Activated CD4-positive, alpha-beta T cell treated with anti-CD3 and anti-CD28 coated beads, Interleukin-2, amount 10 ng/mL, durations not matched to agents 7 days and 5 days (primary cell): Measurements from ENCODE around the gene SLC9A5. TPM values are rescaled to one million over a fixed set of nuclear protein-coding genes. Genes with fewer than 3 reads are reported as not detected.

Source experiments
- CTCF ChIA-PET: fragments of 350-600 bp; sonication (Branson Sonifier 250); formaldehyde crosslinking; loops from one replicate; lab custom pipeline; 2021; ENCODE audit warnings: antibody characterized with exemption; lab: Charles Lee
- POLR2A ChIA-PET: fragments of 350-600 bp; sonication (Branson Sonifier 250); formaldehyde crosslinking; loops from one replicate; lab custom pipeline; 2021; ENCODE audit warnings: antibody characterized with exemption; lab: Charles Lee
- DNase-seq: peaks from one replicate; pipeline ENCODE4 v3.0.0-alpha.2; 2020
- H3K27ac Mint-ChIP-seq: one replicate; pipeline ENCODE4 v1.8.0; 2021; ENCODE audit warnings: mild to moderate bottlenecking, moderate library complexity, mixed read lengths
- H3K27me3 Mint-ChIP-seq: one replicate; pipeline ENCODE4 v1.8.0; 2021; ENCODE audit warnings: mixed read lengths
- H3K36me3 Mint-ChIP-seq: one replicate; pipeline ENCODE4 v1.8.0; 2021; ENCODE audit warnings: low read depth, mixed read lengths
- H3K4me1 Mint-ChIP-seq: one replicate; pipeline ENCODE4 v1.8.0; 2021; ENCODE audit warnings: mixed read lengths
- H3K4me3 Mint-ChIP-seq: one replicate; pipeline ENCODE4 v1.8.0; 2021; ENCODE audit warnings: mild to moderate bottlenecking, moderate library complexity, mixed read lengths
- H3K9me3 Mint-ChIP-seq: one replicate; pipeline ENCODE4 v1.8.0; 2021; ENCODE audit warnings: mixed read lengths
- microRNA-seq: library from miRNA; unstranded; fragments of <30 nt; microRNA quantifications from one replicate; pipeline ENCODE4 v1.2.0, GENCODE V29; 2021; ENCODE audit warnings: borderline microRNAs expressed, borderline replicate concordance
- total RNA-seq, 2 experiments: library from RNA; stranded (reverse); gene quantifications; one replicate each; pipeline ENCODE4 v1.2.3, GENCODE V29; 2021

Gene SLC9A5
- total RNA-seq, 2 experiments from 2014 or later, result 1.5 to 2.0 TPM

DNA sequence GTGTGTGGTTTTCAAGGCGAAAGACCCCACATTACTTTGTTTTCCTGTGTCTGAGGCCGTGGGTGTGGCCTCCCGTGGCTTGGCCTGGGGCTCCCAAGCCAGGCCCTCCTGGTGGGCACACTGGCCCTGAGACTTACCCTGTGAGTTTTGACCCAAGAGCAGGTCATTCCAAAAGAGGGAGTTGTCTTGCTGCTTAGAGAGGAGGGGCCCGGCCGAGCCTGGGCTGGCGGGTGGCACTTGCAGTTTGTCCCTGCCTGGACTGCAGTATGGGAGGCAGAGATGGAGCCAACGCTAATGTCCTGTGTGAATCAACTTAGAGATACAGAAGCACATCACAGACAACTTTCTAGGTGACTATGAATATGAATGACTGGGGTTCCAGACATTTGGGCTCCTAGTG, 53.3 kb downstream of the SLC9A5 start:
- H3K27me3 Mint-ChIP-seq, result no peaks in the 10 kb centered on the region

DNA sequence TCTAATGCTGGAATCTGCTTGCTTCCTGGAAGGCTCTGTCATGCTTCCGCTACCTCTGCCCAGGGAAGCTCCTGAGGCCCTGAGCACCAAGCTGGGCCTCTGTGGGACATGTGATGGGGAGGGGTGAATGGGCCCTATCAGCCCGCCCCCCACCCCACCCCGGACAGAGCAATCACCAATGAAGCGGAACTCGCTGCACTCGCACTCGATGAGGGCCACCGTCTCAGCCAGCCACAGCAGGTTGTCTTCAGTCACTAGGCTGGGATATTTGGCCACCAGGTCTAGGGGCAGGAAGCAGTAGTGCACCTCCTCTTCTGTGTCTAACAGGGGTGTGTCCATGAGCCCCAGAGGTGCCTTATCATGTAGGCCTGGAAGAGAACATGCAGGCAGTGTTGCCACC, 54.2 kb downstream of the SLC9A5 start:
- POLR2A ChIA-PET, result no interaction called here
- Mint-ChIP-seq H3K4me3 (no peak overlapping the region), H3K27ac (no peak overlapping the region), H3K9me3 (no peaks in the 10 kb centered on the region), H3K4me1 (no peaks in the 10 kb centered on the region), H3K27me3 (no peaks in the 10 kb centered on the region), H3K36me3 (no peaks in the 10 kb centered on the region)
- DNase-seq, result no peak
- CTCF ChIA-PET, result interaction anchor here (0.7 kb wide), 1 partner anchor 9 kb away, joined by 4 read pairs; no protein-coding TSS in a partner anchor

More for the DNA sequence above, 53.3 kb downstream of the SLC9A5 start:
- no peaks in the 10 kb centered on the region for H3K4me1 Mint-ChIP-seq
- no peak for DNase-seq
- CTCF ChIA-PET, result interaction anchor here (0.7 to 1.5 kb wide), 2 partner anchors 9 to 179 kb away, joined by 3 to 4 read pairs; partner anchors contain the start of gene ATP6V0D1
- no peaks in the 10 kb centered on the region for H3K36me3 Mint-ChIP-seq
- POLR2A ChIA-PET, result no interaction called here
- H3K9me3 Mint-ChIP-seq, result no peaks in the 10 kb centered on the region
- no peak overlapping the region for H3K4me3 Mint-ChIP-seq
- H3K27ac Mint-ChIP-seq, result no peak overlapping the region

DNA sequence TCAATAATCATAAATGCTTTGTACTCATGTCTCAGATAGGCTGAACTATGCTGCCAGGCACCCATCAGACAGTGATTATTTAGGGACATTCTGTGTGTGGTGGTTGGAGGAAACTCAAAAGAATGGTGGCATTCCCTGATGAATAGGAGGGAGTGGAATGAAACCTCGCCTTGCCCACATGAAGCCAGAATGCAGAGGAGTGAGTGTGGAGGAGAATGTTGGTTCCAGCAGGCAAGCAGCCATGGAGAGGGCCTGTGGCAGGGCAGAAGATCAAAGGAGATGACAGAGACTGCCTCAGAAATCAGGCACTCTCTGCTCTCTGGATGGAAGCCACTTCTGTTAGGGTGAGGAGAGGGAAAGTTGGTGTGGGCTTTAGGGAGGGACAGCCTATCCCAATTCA, 55.2 kb downstream of the SLC9A5 start:
- Mint-ChIP-seq H3K27me3 (no peaks in the 10 kb centered on the region), H3K4me3 (no peak overlapping the region), H3K27ac (no peak overlapping the region), H3K4me1 (no peaks in the 10 kb centered on the region), H3K9me3 (no peaks in the 10 kb centered on the region), H3K36me3 (no peaks in the 10 kb centered on the region)
- ChIA-PET CTCF (no interaction called here), POLR2A (no interaction called here)
- DNase-seq, result no peak

DNA sequence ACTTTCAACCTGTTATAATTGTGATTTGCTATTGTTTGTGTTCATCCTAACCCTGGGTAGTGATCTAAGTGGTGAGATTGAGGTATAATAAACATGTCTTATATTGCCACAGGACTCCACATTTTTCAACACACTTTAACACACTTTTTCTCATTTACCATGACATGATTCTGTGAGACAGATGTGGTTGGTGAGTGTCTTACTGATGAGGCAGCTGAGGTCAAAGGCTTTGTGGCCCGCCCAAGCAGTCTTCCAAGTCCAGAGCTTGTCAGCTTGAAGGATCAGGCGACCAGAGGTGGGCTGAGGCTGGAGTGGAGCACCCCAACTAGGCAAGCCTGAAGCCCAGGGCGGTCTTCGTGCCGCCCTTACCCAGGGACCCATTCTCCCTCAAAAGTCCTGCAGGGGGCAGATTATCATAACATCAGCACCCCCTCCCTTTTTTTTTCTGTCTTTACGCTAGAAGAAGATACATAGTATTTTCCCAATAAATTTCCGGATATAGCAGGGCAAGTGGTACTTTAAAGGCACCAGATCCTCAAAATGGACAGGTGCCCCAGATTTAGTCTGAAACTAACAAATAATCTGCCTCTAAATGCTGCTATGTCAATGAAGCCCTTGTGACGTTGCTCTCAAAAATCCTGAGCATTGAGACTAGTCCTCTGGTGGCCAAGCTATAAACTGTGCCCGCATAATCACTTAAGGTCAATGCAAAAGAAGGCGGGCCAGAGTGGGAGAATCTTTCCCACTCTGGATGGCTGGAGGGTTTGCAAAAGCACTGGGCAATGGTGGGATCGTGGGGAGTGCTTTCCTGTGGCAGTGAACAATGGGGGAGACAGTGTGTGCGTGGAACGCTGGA, 56.7 kb downstream of the SLC9A5 start:
- Mint-ChIP-seq H3K4me3 (no peak overlapping the region), H3K36me3 (no peaks in the 10 kb centered on the region), H3K4me1 (peaks cover 2% of the 10 kb centered on the region), H3K9me3 (no peaks in the 10 kb centered on the region), H3K27me3 (no peaks in the 10 kb centered on the region), H3K27ac (no peak overlapping the region)
- no peak for DNase-seq
- ChIA-PET CTCF (no interaction called here), POLR2A (no interaction called here)

GRCh38 chr16:67310561-67310960, 61.8 kb downstream of the SLC9A5 start:
- CTCF ChIA-PET, result interaction anchor here (1.3 kb wide), 1 partner anchor 9 kb away, joined by 4 read pairs; no protein-coding TSS in a partner anchor
- Mint-ChIP-seq H3K27ac (no peak overlapping the region), H3K9me3 (no peaks in the 10 kb centered on the region), H3K4me3 (no peak overlapping the region), H3K36me3 (no peaks in the 10 kb centered on the region), H3K4me1 (peaks cover 21% of the 10 kb centered on the region), H3K27me3 (no peaks in the 10 kb centered on the region)
- no peak for DNase-seq
- POLR2A ChIA-PET, result no interaction called here

DNA sequence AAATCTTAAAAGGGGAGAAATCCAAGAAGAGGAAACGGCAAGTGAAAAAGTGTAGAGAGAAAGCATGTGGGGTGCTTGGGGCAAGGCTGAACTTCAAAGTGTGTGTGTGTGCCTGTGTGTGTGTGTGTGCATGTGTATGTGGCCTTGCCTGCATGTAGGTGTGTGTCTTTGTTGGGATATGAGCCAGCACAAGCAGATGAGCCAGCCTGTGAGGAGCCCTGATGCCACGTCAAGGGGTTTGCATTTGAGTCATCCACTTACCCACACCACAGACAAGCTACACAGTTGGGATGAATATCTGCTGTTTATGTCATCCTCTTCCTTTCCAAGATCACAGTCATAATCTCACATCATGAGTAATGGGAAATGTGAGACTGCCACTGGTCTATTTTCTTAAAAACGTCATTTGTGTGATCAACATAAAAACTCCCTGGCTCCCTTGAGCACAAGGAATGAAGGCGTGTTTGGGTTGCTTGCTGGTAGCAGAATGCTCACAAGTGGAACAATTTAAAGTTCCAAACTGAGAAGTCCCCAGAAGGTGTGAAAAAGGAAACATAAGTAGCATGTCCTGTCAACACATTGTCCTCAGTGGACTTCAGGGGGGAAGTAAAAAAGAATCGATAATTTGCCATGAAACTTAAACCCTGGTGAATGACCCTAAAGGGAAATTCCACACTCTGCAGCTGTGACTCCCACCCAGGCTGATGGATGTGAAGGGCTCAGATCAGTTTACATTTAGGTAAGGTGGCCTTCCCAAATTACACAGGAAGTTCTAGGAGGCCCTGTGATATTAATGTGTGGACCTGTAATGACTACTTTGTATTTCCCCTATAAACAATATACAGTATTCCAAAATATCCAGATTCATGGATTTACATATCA, 63.1 kb downstream of the SLC9A5 start:
- H3K9me3 Mint-ChIP-seq, result no peaks in the 10 kb centered on the region
- no peaks in the 10 kb centered on the region for H3K36me3 Mint-ChIP-seq
- no peaks in the 10 kb centered on the region for H3K27me3 Mint-ChIP-seq
- peak; percentile 66 for DNase-seq
- peaks cover 21% of the 10 kb centered on the region for H3K4me1 Mint-ChIP-seq
- POLR2A ChIA-PET, result no interaction called here
- H3K4me3 Mint-ChIP-seq, result no peak overlapping the region
- CTCF ChIA-PET, result interaction anchor here (1.0 to 1.3 kb wide), 4 partner anchors 8 to 33 kb away, joined by 3 to 4 read pairs (median 4); no protein-coding TSS in a partner anchor
- peak overlapping the region; percentile 60 for H3K27ac Mint-ChIP-seq

DNA sequence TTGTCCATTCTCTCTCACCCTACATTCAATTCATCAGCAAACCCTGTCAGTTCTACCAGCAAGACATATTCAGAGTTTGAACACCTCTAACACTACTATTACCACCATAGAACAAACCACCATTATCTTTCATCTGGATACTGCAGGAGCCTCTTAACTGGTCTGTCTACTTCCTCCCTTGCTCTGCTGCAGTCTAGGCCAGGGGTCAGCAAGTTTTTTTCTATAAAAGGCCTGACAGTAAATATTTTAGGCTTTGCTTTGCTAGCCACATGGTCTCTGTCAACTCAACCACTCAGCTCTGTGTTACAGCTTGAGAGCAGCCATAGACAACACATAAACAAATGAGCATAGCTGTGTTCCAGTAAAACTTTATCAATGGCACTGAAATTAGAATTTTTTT, 63.9 kb downstream of the SLC9A5 start:
- DNase-seq, result no peak
- Mint-ChIP-seq H3K27me3 (no peaks in the 10 kb centered on the region), H3K27ac (peak overlapping the region; percentile 4), H3K4me1 (peaks cover 21% of the 10 kb centered on the region), H3K9me3 (no peaks in the 10 kb centered on the region), H3K4me3 (no peak overlapping the region), H3K36me3 (no peaks in the 10 kb centered on the region)
- ChIA-PET POLR2A (no interaction called here), CTCF (interaction anchor here (0.6 to 1.7 kb wide), 3 partner anchors 22 to 108 kb away, joined by 4 to 7 read pairs (median 6); no protein-coding TSS in a partner anchor)

GRCh38 chr16:67317853-67318252, 69.1 kb downstream of the SLC9A5 start:
- ChIA-PET CTCF (interaction anchor here (1.2 kb wide), 1 partner anchor 10 kb away, joined by 3 read pairs; no protein-coding TSS in a partner anchor), POLR2A (no interaction called here)
- Mint-ChIP-seq H3K27me3 (peaks cover 16% of the 10 kb centered on the region), H3K4me1 (no peaks in the 10 kb centered on the region), H3K27ac (no peak overlapping the region), H3K9me3 (no peaks in the 10 kb centered on the region), H3K36me3 (no peaks in the 10 kb centered on the region), H3K4me3 (no peak overlapping the region)
- no peak for DNase-seq

Small RNA genes within 50 kb of the gene (microRNA-seq; reads per million reads assigned to microRNA genes)
- gene MIR328, result 37.9 reads per million, percentile 61 among the genes with 10 or more reads in this experiment

Other genes with a start within 250 kb of the SLC9A5 start
- gene CBFB, start 219.8 kb upstream of the SLC9A5 start, total RNA-seq, result 100 to 1,000 TPM; 218 to 222 TPM
- 10 to 100 TPM; 15.2 to 19.0 TPM for gene PHAF1, start 139.0 kb upstream of the SLC9A5 start, total RNA-seq
- 1 to 10 TPM; 7.1 to 7.2 TPM for gene B3GNT9, start 98.0 kb upstream of the SLC9A5 start, total RNA-seq
- 10 to 100 TPM; 47.2 to 57.5 TPM for gene TRADD, start 89.1 kb upstream of the SLC9A5 start, total RNA-seq
- gene FBXL8, start 89.0 kb upstream of the SLC9A5 start, total RNA-seq, result 10 to 100 TPM; 35.7 to 46.6 TPM
- 10 to 100 TPM; 49.6 to 58.1 TPM for gene HSF4, start 84.2 kb upstream of the SLC9A5 start, total RNA-seq
- 10 to 100 TPM in 1 of 2 experiments, 1 to 10 TPM in 1; 8.9 to 13.3 TPM for gene NOL3, start 78.4 kb upstream of the SLC9A5 start, total RNA-seq
- gene MATCAP1, start 65.0 kb upstream of the SLC9A5 start, total RNA-seq, result 10 to 100 TPM; 47.5 to 51.4 TPM
- not detected for gene EXOC3L1, start 58.8 kb upstream of the SLC9A5 start, total RNA-seq
- gene E2F4, start 56.8 kb upstream of the SLC9A5 start, total RNA-seq, result 100 to 1,000 TPM; 114 to 120 TPM
- 1 to 10 TPM; 6.2 to 6.3 TPM for gene ELMO3, start 49.8 kb upstream of the SLC9A5 start, total RNA-seq
- 10 to 100 TPM; 25.8 to 40.8 TPM for gene TMEM208, start 21.8 kb upstream of the SLC9A5 start, total RNA-seq
- gene FHOD1, start 1.5 kb upstream of the SLC9A5 start, total RNA-seq, result 10 to 100 TPM; 59.2 to 62.0 TPM
- gene PLEKHG4, start 30.6 kb downstream of the SLC9A5 start, total RNA-seq, result 10 to 100 TPM; 15.7 TPM
- not detected for gene KCTD19, start 77.8 kb downstream of the SLC9A5 start, total RNA-seq
- not detected for gene LRRC36, start 77.8 kb downstream of the SLC9A5 start, total RNA-seq
- gene TPPP3, start 144.5 kb downstream of the SLC9A5 start, total RNA-seq, result not detected
- gene ZDHHC1, start 167.5 kb downstream of the SLC9A5 start, total RNA-seq, result under 1 TPM; 0.22 to 0.29 TPM
- not detected for gene HSD11B2, start 182.1 kb downstream of the SLC9A5 start, total RNA-seq
- 10 to 100 TPM; 52.1 to 60.3 TPM for gene ATP6V0D1, start 232.2 kb downstream of the SLC9A5 start, total RNA-seq
- not detected for gene AGRP, start 234.6 kb downstream of the SLC9A5 start, total RNA-seq